ENCODE measurements around the gene BTN2A1. TPM values are rescaled to one million over a fixed set of nuclear protein-coding genes. Genes with fewer than 3 reads are reported as not detected.

Gene BTN2A1
- total RNA-seq, 4 donors from 2014 or later: 5.9 to 11.4 (median 7.8) TPM

DNA sequence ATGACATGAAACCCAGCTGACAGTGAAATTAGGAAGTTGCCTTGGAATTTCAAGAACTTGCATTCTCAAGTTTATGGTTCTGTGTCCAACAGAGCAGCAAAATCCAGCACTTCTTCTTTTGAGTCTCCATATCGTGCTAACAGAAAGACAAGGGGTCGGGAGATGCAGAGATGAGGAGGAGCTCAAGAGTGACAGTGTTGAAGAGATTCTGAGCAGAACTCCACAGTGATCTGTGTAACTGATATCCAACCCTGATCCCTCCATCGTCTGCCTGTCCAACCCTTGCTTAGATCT is 21.2 kb downstream of the BTN2A1 start:
- Histone ChIP-seq H3K4me1 (peaks cover 8 to 26% (median 9%) of the 10 kb centered on the region in 3 donors), H3K36me3 (no peaks in the 10 kb centered on the region), H3K27ac (peak overlapping the region in 2 of 4 donors; percentile 19 to 56), H3K9me3 (no peaks in the 10 kb centered on the region), H3K27me3 (no peaks in the 10 kb centered on the region), H3K4me3 (no peak overlapping the region)
- no peak for DNase-seq
- intact Hi-C loops (cut with DNase I): no loop called here
- no peak for TF ChIP-seq POLR2A (IDR thresholded peaks at IDR 0.05)
- TF ChIP-seq, protein P1, sequence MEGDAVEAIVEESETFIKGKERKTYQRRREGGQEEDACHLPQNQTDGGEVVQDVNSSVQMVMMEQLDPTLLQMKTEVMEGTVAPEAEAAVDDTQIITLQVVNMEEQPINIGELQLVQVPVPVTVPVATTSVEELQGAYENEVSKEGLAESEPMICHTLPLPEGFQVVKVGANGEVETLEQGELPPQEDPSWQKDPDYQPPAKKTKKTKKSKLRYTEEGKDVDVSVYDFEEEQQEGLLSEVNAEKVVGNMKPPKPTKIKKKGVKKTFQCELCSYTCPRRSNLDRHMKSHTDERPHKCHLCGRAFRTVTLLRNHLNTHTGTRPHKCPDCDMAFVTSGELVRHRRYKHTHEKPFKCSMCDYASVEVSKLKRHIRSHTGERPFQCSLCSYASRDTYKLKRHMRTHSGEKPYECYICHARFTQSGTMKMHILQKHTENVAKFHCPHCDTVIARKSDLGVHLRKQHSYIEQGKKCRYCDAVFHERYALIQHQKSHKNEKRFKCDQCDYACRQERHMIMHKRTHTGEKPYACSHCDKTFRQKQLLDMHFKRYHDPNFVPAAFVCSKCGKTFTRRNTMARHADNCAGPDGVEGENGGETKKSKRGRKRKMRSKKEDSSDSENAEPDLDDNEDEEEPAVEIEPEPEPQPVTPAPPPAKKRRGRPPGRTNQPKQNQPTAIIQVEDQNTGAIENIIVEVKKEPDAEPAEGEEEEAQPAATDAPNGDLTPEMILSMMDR (IDR thresholded peaks at IDR 0.05): no peak
- WGBS, 2 donors: 58 to 73% methylated on average over 3 of the region's 3 CpGs

DNA sequence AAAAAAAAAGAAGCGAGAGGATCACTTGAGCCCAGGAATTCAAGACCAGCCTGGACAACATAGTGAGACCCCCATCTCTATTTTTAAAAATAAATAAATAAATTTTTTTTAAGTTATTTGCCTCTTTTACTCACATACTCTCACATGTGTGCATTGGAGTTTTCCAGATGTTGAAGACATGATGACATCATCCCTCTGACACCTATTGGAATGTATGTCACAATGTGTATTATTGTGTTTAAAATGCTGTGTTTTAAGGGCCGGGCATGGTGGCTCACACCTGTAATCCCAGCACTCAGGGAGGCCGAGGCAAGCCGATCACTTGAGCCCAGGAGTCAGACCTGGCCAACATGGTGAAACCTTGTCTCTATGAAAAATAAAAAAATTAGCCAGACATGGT is 24.6 kb downstream of the BTN2A1 start:
- Histone ChIP-seq H3K27ac (no peak overlapping the region), H3K4me1 (no peaks in the 10 kb centered on the region), H3K27me3 (no peaks in the 10 kb centered on the region), H3K4me3 (no peak overlapping the region), H3K9me3 (no peaks in the 10 kb centered on the region), H3K36me3 (no peaks in the 10 kb centered on the region)
- WGBS, 2 donors: 81 to 93% methylated on average over 4 of the region's 4 CpGs
- no peak for DNase-seq
- no peak for TF ChIP-seq POLR2A (IDR thresholded peaks at IDR 0.05)
- intact Hi-C loops (cut with DNase I): no loop called here

DNA sequence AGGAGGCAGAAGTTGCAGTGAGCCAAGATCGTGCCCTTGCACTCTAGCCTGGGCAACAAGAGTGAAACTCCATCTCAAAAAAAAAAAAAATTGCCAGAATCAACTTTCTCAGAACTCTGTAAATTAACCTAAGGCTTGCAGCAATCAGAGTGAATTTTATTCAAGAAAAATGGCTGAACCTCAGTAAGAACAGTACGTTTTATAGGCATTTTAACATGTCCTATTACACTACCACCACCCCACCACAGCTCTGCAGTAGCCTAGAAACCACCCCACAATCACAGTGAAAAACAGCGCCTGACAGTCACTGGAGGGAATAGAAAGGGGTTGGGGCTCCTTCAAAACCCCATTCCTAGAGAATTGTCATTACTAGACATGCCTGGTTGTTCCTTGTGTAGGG is 26.0 kb downstream of the BTN2A1 start:
- no peaks in the 10 kb centered on the region for H3K4me1 ChIP-seq
- no peaks in the 10 kb centered on the region for H3K27me3 ChIP-seq
- H3K27ac ChIP-seq: no peak overlapping the region
- 85 to 92% methylated on average over 3 of the region's 3 CpGs for WGBS, 2 donors
- H3K36me3 ChIP-seq: no peaks in the 10 kb centered on the region
- no peaks in the 10 kb centered on the region for H3K9me3 ChIP-seq
- H3K4me3 ChIP-seq: no peak overlapping the region
- DNase-seq: no peak
- no peak for TF ChIP-seq POLR2A (IDR thresholded peaks at IDR 0.05)
- TF ChIP-seq, protein P1 (IDR thresholded peaks at IDR 0.05): no peak
- intact Hi-C loops (cut with DNase I): no loop called here

DNA sequence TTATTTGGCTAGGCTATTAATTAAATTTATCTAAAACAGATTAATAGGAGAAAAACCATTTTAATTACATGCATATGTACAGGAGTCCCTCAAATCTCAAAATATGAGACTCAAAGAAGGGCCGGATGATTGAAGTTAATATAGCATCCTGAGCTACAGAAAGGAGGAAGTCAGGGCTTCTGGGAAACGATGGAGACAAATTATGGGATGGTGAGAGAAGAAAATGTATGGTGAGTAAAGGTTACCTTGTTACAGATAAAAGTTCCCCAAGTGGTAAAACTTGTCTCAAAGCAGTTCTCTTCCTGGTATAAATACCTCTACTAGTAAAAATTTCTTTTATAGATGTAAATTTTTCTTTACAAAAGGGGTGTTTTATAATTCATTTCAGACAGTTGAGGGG is 26.4 kb downstream of the BTN2A1 start:
- intact Hi-C loops (cut with DNase I): no loop called here
- no peak overlapping the region for H3K4me3 ChIP-seq
- WGBS, 2 donors: 58 to 71% methylated on average over 2 of the region's 2 CpGs
- no peak for DNase-seq
- H3K9me3 ChIP-seq: no peaks in the 10 kb centered on the region
- TF ChIP-seq, protein P1 (IDR thresholded peaks at IDR 0.05): no peak
- TF ChIP-seq POLR2A (IDR thresholded peaks at IDR 0.05): no peak
- H3K36me3 ChIP-seq: no peaks in the 10 kb centered on the region
- no peaks in the 10 kb centered on the region for H3K27me3 ChIP-seq
- H3K27ac ChIP-seq: no peak overlapping the region
- H3K4me1 ChIP-seq: no peaks in the 10 kb centered on the region

DNA sequence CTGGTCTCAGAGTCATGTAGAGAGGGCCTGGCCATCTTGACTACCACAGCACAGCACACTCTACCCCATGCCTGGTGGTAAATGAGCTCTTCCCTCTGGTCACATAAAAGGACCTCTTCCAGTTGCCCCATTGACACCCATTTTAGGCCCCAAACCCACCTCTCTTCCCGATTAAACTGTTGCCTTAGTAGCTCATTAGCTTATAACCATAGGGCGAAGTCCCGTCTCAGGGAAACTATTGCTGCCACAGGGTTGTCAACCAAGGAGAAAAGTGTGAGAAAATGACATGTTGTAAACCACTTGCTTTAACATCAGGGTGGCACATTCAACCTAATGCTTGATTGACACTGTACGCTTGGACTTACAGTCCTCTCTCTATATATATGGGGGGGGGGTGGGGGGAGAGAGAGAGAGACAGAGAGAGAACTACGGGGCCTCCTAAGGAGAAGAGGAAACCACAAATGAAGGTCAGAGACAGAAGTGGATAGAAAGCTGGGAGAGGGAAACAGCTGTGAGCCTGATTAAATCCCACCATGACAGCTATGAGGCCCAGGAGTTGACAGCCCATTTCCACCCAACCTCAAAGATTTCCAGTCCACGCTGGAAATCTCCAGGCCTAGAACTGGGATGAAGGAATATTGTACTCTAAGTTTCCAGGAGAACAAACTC is 27.5 kb downstream of the BTN2A1 start:
- Histone ChIP-seq H3K36me3 (no peaks in the 10 kb centered on the region), H3K27me3 (no peaks in the 10 kb centered on the region), H3K27ac (no peak overlapping the region), H3K9me3 (no peaks in the 10 kb centered on the region), H3K4me3 (no peak overlapping the region), H3K4me1 (no peaks in the 10 kb centered on the region)
- intact Hi-C loops (cut with DNase I): no loop called here
- DNase-seq: no peak
- WGBS, 2 donors: 86 to 88% methylated on average over 6 of the region's 6 CpGs
- TF ChIP-seq POLR2A (IDR thresholded peaks at IDR 0.05): no peak
- TF ChIP-seq, protein P1 (IDR thresholded peaks at IDR 0.05): no peak

DNA sequence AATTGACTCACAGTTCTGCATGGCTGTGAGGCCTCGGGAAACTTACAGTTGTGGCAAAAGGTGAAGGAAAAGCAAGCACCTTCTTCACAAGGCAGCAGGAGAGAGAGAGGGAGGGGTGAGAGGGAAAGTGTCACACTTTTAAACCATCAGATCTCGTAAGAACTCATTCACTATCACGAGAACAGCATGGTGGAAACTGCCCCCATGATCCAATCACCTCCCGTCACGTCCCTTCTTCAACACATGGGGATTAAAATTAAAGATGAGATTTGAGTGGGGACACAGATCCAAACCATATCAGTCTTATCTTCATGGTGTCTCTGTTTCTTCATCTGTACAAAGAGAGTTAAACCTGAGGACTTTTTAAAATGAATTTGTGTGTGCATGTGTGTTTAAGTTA is 28.6 kb downstream of the BTN2A1 start:
- intact Hi-C loops (cut with DNase I): no loop called here
- no peaks in the 10 kb centered on the region for H3K9me3 ChIP-seq
- H3K4me1 ChIP-seq: no peaks in the 10 kb centered on the region
- no peak overlapping the region for H3K4me3 ChIP-seq
- TF ChIP-seq POLR2A (IDR thresholded peaks at IDR 0.05): no peak
- TF ChIP-seq, protein P1 (IDR thresholded peaks at IDR 0.05): no peak
- H3K36me3 ChIP-seq: no peaks in the 10 kb centered on the region
- 74 to 81% methylated on average over 5 of the region's 5 CpGs for WGBS, 2 donors
- H3K27ac ChIP-seq: no peak overlapping the region
- no peaks in the 10 kb centered on the region for H3K27me3 ChIP-seq
- DNase-seq: no peak
